Right kidney (tissue), 1 donor: ENCODE measurements around the gene ADPRHL1.
"Not testable (repeated sequence)": the region's sequence is repeated elsewhere in the genome, so short reads cannot be mapped to it uniquely, and the experiment has no call there.

Source experiments
- DNase-seq: peaks from one replicate; pipeline ENCODE4 v3.0.0-alpha.2; 2016

ADPRHL1 gene

DNA sequence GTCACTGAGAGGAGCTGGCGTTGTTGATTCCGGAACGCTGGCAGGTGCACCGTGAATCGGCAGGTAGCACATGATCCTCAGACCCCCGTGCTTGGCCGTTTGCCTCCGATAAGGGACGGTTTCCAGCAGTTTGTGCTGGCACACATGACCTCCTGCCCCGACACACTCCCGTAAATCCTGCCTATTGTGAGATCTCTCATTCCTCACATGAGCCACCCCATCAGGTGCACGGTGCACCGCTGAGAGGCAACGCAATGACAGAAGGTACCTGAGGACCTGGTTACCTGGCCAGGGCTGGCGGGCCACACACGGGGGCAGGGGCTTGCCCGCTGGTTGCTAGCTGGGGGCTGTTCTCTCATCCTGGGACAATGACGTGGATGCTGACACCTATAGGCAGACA lies 2.1 kb upstream of the ADPRHL1 start:
- no peak for DNase-seq

DNA sequence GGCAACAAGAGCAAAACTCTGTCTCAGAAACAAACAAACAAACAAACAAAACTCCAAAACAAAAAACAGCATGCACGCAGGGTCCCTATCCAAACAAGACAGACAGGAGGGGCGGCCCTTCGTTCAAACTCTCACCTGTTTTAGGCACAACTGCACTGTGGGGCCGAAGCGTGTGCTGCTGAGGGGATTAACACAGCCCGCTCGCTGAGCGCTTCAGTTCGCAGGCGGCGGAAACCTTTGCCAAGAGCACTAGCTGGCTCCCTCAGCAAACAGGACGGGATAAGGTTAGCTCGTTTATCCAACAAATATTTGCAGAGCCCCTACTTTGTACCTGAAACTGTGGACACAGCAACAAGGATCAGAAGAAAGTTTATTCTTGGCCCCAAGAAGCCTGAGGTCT lies 1.6 kb upstream of the ADPRHL1 start:
- no peak for DNase-seq

DNA sequence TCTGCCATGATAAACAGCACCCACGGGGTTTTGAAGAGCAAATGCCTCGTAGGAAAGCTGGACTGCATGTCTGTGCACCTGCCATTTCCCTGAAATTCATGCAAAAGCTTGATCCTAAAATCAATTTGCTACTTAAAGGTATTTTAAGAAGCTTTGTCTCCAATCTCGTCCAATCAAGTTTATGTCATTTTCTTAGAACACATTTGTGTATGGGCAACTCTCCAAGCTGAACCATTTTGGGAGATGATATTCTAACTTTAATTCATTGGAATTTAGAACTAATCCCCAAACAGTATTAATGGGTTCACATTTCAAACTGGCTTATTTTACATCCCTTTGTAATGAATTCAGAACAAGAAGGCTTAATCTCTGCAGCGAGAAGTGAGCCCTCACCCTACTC lies 822 bp downstream of the ADPRHL1 start:
- no peak for DNase-seq

DNA sequence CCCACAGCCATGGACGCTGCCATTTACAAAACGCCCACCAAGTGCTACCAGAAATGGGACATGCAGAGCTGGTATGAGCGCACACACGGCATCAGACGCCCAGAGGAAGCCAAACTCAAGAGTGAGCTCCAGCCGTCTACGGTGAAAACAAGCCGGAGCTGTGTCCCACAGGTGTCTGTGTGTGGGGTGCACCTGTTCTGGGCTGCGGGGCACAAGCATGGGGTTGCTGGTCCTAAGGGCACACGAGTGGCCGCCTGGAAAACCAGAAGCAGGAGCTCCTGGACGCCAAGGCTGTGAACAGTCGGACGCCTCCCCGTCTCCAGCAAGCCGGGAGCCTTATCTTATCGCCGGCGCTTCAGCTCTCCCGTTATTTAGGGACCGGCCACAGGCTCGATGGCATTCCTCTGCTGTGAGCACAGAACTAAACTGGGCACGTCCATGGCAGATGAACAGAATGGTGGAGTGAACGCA lies 1.3 kb downstream of the ADPRHL1 start:
- DNase-seq: no peak

DNA sequence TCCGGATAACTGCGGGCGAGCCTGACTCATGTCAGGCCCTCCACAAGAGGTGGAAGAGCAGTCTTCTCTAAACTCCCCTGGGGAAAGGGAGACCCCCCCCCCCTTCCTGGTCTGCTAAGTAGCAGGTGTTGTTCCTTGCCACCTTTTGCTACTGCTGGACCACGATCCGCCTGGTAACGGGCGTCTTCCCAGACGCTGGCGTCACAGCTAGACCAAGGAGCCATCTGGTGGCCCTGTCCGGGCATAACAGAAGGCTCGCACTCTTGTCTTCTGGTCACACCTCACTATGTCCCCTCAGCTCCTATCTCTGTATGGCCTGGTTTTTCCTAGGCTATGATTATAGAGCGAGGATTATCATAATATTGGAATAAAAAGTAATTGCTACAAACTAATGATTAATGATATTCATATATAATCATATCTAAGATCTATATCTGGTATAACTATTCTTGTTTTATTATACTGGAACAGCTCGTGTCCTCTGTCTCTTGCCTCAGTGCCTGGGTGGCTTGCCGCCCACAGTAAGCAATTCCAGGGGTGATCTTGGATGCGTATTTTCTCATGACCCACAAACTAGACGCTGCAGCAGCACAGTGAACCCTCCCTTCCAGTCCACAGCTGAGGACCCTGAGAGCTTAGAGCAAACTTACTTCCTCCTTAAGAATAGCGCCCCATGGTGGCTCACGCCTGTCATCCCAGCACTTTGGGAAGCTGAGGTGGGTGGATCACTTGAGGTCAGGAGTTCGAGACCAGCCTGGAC lies 2.2 kb downstream of the ADPRHL1 start:
- not testable (repeated sequence) for DNase-seq

DNA sequence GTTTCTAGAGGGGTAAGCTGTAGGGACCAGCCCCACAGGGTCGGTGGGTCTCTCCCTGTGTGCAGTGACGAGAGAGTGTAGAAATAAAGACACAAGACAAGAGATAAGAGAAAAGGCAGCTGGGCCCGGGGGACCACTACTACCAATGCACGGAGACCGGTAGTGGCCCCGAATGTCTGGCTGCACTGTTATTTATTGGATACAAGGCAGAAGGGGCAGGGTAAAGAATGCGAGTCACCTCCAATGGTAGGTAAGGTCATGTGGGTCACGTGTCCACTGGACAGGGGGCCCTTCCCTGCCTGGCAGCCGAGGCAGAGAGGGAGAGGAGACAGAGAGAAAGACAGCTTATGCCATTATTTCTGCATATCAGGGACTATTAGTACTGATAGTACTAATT lies 2.9 kb downstream of the ADPRHL1 start:
- DNase-seq: not testable (repeated sequence)

DNA sequence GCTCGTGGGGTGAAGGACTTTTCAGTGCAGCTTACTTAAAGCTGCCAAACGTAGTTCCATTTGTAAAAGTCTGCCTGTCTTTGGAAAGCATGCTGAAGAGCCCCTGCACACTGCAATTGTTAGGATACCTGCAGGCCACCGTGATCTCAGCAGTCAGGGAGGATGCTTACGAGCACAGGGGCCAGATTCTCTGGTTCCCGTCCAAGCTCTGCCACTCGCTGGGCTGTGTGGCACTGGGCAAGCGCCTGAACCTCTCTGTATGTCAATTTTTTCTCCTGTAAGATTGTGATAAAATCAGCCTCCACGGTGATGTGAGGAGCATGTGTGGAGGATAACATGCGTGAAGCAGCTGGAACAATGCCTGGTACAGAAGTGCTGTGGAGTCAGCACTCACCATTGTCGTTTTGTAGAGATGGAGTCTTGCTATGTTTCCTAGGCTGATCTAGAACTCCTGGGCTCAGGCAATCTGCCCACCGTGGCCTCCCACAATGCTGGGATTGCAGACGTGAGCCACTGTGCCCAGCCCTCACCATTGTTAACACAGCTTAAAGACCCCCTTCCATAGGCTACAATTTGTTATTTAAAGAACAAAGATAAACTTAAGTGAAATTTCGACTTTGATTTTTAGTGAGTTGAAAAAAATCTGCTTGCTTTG lies 3.5 kb downstream of the ADPRHL1 start:
- no peak for DNase-seq

DNA sequence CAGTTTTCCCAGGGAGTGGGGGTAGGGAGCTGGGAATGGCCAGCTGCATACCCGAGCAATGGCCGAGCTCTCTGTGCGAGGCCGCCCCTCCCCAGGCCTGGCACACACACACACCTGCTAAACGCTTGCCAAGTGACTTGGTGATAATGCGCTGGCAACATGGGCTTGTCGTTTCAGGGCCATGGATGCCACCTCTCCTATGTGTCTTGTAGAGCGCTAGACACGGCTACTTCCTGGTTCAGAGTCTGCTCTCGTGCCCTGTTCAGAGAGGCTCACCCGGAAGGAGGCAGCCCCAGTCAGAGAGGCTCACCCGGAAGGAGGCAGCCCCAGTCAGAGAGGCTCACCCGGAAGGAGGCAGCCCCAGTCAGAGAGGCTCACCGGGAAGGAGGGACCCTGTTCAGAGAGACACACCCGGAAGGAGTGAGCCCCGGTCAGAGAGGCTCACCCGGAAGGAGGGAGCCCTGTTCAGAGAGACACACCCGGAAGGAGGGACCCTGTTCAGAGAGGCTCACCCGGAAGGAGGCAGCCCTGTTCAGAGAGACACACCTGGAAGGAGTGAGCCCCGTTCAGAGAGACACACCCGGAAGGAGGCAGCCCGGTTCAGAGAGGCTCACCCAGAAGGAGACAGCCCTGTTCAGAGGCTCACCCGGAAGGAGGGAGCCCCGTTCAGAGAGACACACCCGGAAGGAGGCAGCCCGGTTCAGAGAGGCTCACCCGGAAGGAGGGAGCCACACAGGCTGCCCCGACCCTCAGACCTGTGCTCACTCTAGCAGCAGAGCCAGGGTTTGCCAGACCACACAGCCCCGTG lies 4.2 kb downstream of the ADPRHL1 start:
- DNase-seq: no peak

DNA sequence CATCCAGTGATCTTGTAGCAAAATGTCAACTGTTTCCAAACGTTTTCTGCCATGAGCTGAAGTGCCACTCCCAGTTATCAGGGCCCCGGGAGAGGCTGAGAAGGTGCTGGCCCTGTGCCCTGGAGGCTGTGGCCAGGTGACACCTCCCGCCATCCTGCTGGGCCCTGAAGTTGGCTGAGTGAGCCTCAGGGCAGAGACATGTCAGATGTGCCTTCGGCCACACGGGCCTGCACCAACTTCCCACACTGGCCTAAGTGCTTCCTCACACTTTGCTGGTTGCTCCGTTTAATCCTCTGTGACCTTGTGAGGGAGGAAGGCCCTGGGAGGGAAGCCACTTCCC lies 4.8 kb downstream of the ADPRHL1 start:
- no peak for DNase-seq

DNA sequence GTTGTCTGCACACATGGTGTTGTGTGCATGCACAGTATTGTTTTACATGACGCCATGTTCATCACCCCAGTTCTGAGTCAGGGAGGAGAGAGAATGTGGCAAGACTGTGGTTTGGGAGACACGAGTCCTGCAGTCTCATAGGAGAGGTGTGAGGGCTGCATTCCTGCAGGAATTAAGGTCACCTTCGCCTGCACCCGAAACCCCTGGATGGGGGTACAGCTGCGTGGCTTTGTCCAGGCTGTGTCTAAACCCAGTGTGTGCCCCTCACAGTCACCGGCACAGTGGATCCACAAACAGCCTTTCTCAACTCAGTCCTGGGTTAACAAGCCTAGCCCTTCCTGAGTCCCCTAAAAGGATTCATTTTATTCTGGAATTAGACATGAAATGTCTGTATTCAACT lies 5.7 kb downstream of the ADPRHL1 start:
- no peak for DNase-seq

DNA sequence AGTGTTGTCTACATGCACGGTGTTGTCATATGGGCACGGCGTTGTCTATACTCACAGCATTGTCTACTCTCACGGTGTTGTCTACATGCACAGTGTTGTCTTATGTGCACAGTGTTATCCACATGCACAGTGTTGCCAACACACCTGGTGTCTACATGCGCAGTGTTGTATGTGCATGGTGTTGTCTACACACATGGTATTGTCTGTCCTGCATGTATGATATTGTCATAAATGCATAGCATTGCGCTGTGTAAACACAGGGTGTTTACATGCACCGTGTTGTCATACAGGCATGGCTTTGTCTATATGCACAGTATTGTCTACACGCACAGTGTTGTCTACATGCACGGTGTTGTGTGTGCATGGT lies 6.8 kb downstream of the ADPRHL1 start:
- no peak for DNase-seq

DNA sequence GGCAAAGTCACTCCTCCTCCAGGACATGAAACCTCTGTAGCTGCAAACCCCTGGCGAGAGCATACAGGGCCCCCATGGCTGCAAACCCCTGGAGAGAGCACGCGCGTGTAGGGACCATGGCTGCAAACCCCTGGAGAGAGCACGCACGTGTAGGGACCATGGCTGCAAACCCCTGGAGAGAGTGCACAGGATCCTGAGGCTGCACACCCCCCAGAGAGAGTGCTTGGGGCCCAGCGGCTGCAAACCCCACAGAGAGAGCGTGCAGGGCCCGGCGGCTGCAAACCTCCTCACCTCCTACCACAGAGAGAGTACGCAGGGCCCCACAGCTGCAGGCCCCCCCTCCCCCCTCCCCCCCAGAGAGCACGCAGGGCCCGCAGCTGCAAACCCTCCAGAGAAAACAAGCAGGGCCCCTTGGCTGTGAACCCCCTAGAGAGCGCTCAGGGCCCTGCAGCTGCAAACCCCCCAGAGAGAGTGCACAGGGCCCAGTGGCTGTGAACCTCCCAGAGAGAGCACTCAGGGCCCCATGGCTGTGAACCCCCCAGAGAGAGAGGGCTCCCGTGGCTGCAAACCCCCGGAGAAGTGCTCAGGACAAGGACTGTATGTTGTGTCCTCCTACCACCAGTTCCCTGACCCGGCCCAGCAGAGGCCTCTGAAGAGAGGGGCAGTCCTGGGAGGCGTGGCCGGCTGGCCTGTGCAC lies 7.3 kb downstream of the ADPRHL1 start:
- DNase-seq: no peak

DNA sequence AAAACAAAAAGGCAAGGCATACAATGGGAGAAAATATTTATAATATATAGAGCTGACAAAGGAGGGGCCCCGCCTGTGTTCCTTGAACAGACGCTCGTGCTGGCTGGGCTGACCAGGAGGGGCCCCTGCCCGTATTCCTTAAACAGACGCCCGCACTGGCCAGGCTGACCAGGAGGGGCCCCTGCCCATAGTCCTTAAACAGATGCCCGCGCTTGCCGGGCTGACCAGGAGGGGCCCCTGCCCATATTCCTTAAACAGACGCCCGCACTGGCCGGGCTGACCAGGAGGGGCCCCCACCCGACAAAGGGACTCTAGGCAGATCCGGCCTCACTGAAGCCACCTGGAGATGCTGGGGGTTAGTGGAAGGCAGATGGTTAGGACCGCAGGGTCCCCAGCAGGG lies 9.3 kb downstream of the ADPRHL1 start:
- DNase-seq: no peak

DNA sequence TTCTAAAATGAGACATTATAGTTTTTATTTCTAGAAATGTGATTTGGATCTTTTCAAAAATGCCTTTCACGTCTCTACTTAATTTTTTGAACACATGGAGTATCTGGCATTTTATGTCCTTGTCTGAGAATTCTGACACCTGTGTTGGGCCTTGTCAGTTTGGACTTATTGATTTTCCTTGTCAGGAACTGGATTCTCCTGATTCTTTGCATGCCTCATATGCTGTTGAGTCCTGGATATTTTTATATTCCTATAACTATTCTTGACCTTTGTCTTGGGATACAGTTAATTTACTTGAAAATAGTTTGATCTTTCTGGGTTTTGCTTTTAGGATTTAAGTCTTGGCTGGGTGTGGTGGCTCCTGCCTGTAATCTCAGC lies 10.3 kb downstream of the ADPRHL1 start:
- no peak for DNase-seq

DNA sequence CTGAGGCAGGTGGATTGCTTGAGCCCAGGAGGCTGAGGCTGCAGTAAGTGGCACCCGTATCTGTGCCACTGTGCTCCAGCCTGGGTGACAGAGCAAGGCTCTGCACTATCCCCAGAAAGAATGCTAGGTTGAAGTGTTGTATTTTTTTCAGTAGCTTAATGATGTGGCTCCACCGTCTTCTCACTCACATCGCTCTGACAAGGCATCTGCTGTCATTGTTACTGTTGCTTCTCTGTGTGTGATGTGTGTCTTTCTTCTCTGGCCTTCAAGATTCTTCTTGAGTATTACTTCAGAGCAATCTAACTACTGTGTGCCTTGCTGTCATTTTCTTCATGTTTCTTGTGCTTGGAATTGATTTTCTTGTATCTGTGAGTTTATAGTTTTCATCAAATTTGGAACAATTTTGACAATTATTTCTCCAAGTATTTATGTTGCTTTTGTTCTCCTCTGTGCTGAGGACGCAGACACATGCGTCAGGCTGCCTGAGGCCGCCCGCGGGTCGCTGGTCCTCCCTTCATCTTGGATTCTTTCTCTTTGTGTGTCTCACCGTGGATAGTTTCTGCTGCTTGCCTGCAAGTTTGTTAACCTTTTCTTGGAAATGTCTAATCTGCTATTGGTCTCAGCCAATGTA lies 10.8 kb downstream of the ADPRHL1 start:
- DNase-seq: no peak

DNA sequence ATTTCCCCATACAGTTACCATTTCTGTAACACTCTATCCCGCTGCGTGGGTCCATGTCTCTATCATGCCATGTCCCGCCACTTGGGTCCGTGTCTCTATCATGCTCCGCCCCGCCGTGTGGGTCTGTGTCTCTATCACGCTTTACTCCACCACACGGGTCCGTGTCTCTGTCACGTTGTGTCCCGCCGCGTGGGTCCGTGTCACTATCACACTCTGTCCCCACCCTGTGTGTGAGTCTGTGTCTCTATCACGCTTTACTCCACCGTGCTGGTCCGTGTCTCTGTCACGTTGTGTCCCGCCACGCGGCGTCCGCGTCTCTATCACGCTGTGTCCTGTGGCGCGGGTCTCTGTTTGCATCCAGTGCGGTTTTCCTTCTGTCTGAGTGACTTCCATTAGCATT lies 11.6 kb downstream of the ADPRHL1 start:
- no peak for DNase-seq

DNA sequence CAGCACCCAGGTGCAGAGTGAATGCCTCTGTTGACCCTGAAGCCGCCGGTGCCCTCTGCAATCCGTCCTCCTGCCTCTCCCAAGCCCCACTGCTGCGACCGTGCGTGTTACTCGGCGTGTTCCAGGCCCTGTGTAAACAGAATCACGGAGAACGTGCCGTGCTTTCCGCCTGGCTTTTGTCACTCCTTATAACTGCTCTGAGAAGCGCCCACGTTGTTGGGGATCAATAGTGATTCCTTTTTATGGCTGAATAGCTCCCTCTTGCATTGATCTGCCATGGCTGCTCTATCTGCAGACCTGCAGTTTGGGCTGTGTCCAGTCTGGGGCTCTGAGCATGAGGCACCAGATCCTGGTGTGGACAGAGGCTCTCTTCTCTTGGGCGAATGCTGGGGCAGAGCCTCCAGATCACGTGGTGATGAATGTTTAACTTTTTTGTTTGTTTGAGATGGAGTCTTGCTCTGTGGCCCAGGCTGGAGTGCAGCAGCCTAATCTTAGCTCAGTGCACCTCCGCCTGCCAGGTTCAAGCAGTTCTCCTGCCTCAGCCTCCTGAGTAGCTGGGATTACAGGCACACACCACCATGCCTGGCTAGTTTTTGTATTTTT lies 15.8 kb downstream of the ADPRHL1 start:
- no peak for DNase-seq

DNA sequence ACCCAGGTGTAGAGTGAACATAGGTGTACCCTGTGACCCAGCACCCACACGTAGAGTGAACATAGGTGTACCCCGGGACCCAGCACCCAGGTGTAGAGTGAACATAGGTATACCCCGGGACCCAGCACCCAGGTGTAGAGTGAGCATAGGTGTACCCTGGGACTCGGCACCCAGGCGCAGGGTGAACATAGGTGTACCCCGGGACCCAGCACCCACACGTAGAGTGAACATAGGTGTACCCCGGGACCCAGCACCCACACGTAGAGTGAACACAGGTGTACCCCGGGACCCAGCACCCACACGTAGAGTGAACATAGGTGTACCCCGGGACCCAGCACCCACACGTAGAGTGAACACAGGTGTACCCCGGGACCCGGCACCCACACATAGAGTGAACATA lies 16.4 kb downstream of the ADPRHL1 start:
- not testable (repeated sequence) for DNase-seq

DNA sequence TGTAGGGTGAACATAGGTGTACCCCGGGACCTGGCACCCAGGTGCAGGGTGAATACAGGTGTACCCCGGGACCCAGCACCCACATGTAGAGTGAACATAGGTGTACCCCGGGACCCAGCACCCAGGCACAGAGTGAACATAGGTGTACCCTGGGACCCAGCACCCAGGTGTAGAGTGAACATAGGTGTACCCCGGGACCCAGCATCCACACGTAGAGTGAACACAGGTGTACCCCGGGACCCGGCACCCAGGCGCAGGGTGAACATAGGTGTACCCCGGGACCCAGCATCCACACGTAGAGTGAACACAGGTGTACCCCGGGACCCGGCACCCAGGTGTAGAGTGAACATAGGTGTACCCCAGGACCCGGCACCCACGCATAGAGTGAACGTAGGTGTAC lies 17.4 kb downstream of the ADPRHL1 start:
- DNase-seq: not testable (repeated sequence)

DNA sequence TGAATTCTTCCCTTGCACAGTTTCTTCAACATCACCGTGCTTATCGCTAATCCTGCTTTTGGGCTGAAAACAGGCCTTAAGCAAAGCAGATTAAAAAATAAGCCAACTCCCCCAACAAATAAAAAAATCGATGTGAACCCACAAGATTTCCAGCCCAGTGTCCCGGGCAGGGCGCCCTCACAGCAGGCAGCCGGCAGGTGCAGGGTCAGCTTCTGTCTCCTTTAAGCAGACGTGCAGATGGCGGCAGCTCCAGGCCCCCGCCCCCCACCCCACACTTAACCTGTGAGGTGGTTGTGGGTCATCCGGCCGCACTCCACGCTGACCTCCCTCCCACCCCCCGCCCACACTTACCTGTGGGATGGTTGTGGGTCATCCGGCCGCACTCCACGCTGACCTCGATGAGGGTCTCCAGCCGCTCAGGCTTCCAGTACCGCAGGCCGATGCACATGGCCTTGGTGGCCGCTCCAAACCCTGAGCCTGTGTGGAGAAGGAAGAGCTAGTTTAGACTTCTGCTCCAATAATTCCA lies 19.8 kb downstream of the ADPRHL1 start:
- no peak for DNase-seq

DNA sequence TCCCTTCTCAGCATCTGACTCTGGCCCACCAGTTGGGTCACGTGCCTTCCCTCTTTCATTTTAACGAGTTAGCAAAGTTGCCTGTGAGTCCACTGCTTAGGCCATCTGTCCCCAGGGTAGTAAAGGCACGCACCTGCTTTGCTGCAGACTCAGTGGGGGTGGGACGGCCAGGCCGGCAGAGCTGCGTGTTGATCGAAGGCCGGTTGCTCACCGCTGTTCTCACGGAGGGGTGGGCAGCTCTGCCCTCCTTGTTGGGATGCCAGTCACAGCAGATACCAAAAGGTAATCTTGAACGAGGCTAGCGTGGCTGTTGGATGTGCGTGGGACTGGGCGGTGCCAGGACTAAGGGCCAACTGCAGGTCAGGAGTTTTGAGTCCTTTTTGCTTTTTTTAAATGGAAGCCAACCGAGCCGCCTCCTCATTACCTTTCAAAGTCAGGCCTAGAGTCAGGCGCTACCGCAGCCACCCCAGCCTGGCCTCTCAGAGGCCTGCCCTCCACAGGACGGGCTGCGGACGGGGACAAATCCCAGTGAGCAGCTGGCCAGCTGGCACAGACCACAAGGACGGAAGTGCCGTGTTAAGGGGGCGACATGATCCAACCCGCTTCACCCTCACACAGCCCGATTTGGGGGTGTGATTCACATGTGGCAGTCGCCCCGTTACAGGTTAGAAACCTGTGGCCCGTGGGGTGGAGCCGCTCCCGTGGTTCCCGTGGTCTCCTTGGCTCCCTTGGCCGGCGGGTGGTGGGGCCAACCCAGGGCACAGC lies 20.6 kb downstream of the ADPRHL1 start:
- no peak for DNase-seq
